Stimulated activated CD8-positive, alpha-beta memory T cell treated with anti-CD3 and anti-CD28 coated beads, Interleukin-2, amount 100 ng/mL, for 48 hours (primary cell): ENCODE results near the gene NAALADL2.

Experiments
- DNase-seq, 2 donors: peaks; one replicate each; pipeline ENCODE4 v3.0.0-alpha.2; 2020; ENCODE audit warnings: low read depth in 2 of 2

Gene NAALADL2

GRCh38 chr3:174859114-174859735 is at the start of gene NAALADL2:
Gene NAALADL2 (plus strand): TSS chr3:174859334.
- no peak for DNase-seq

GRCh38 chr3:174810254-174810653 is 48.9 kb upstream of the NAALADL2 start:
- no peak for DNase-seq

DNA sequence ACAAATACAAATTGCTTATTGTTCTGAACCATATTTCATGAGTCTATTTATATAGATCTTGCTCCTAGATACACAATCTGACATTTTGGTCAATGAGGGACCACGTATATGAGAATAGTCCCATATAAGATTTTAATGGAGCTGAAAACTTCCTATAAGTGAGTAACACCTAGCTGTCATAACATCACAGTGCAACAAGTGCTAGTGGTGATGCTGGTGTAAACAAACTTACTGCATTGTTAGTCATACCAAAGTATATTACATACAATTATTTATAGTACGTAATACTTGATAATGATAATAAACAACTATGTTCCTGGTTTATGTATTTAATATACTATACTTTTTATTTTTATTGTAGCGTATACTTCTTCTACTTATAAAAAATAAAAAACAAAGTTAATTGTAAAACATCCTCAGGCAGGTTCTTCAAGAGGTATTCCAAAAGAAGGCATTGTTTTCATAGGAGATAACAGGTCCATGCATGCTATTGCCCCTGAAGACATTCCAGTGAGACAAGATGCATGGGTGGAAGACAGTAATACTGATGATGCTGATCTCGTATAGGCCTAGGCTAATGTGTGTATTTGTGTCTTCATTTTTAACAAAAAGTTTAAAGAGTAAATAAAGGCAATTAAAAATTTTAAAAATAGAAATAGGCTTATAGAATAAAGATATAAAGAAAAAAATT is 46.8 kb upstream of the NAALADL2 start:
- DNase-seq, result no peak

- no peak for DNase-seq
Observed at GRCh38 chr3:174815750-174816149, 43.4 kb upstream of the NAALADL2 start.

GRCh38 chr3:174820885-174821284 is 38.2 kb upstream of the NAALADL2 start:
- no peak for DNase-seq

DNA sequence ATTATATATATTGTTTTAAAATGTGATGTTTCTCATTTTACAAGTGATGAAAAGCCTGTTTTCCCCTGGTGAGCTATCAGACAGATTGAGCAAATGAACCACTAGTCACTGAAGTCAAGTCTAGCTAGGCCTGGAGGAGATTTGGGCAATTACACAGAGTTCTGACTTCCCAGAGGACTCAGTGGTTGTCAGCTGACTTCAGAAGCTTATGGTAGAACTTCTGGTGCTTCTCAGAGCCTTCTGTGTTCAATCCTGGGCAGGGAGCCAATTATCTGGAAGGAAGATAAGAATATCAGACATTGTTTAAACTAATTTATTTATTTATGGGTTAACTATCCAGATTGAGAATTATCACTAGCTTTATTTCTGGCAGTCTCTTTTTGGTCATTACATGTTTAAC is 37.7 kb upstream of the NAALADL2 start:
- DNase-seq, result no peak

DNA sequence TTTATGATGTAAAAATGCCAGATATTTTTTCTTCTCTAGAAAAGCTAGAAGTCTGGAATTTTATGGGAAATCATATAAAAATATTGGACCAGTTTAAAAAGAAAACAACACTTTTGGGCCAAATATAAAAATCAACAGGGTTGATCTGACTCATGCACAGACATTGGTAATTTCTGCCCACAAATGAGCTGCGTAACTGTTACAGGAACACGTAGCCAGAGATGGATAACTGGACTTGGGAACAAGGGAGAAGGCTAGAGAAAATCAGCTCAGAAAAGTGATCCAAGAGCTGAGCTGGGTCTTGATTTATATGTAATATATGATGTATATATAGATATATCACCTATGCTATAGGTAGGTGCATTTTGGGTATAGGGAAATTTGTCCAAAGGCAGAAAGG is 36.8 kb upstream of the NAALADL2 start:
- no peak for DNase-seq

DNA sequence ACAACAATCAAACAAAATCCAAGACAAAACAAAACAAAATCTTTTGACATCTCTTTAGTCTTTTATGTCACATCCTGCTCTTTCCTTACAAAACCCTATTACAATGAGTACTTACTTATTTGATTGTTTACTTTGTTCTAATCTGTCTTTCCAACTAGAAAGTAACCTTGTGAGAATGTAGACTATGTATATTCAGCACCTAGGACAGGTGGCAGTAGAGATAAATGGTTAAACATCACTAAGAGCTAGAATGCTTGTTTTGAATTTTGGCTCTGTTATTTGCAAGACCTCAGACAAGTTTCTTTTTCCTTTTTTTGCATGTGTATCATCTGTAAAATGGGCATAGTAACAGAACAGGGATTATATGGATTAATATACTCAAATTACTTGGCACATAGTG is 33.1 kb upstream of the NAALADL2 start:
- no peak for DNase-seq

DNA sequence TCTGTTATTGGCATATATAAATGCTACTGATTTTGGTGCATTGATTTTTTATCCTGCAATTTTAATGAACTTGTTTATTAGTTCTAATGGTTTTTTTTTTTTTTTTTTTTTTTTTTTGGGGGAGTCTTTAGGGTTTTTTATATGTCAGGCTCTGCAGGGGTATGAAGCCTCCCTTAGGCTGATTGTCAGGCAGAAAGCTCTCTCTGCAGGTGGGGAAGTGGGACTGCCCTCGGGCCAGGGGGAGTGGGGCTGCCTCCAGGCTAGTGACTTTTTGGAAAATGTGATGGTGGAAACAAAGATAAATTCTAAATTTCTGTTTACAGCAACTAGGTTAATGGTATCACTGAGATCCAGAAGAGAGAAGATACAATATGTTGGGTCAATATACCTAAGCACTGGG is 14.4 kb upstream of the NAALADL2 start:
- DNase-seq, result no peak

- DNase-seq, result no peak
Observed at GRCh38 chr3:174846055-174846454, 13.1 kb upstream of the NAALADL2 start.

- DNase-seq, result no peak
Observed at GRCh38 chr3:174854987-174855386, 4.1 kb upstream of the NAALADL2 start.

DNA sequence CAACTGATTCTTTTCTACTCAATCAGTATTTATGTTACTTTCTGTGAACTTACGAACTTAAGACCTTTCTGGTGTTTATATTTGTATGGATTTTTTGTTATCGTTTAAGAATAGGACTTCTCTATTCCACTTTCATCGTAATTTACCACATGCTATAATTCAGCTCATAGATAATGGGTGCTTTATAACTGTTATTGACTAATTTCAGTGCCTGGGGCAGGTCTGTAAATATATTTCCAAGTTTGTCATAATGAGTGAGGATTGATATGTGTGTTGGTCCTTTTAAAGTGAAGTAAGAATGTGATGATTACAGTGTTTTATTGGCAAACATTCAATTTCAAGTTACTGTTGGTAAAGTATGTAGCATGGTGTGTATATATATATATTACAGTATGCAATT is 1.8 kb upstream of the NAALADL2 start:
- no peak for DNase-seq

- no peak for DNase-seq
Observed at GRCh38 chr3:174858353-174858752, 781 bp upstream of the NAALADL2 start.

DNA sequence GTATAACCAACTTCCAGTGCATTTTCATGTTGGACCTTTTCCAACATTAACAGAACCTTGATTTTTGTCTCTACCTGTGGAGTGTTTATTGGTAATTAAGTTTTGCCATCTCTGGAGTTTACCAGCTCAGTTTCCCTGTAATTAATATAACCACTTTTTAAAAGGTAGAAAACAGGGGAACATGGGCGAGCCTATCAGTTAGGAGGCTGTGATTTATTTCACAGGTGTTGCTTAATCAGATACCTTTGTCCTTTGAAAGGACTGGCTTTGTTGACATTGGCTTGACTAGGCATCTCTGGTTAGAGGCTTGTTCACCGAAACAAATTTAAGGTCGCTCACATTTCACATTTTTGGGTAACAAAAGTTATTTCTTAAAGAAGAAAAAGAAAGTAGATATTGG is 622 bp downstream of the NAALADL2 start:
- DNase-seq, result no peak

GRCh38 chr3:174862101-174862500 is 3.0 kb downstream of the NAALADL2 start:
- DNase-seq, result no peak

DNA sequence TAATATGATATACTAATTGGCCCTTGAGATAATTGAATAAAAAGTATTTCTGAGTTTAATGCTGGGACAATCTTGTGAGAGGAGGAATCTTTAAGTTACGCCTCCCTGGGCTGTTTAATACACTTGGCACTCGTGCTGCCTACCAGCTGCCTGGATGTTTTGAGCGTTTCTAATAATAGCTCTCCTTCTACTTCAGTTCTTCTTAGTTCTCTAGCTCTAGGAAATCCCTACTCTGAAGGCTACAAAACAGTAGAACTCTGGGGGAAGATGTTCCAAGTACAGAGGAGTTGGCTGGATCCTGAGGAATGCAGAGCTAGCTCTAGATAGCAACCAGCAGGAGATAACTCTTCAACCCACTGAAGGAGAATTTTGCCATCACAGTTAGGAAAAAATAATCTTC is 3.5 kb downstream of the NAALADL2 start:
- DNase-seq, result no peak

DNA sequence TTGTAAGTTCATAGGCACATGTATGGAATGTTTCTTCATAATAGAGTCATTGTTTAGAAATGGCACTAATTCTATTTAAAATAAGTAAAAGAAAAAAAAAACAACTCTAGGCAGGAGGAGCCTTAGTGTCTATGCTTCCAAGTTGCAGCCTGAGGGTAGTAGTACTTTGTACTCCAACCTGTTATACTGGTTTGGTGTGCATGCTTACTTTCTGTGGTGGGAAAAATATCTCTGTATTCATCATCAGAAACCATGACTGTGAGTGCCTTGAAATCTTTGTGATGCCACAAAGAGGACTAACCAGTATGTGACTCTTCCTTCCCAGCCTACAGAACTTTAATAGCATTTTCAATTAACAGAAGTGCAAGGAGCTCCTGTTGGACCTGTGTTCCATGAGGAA is 4.4 kb downstream of the NAALADL2 start:
- DNase-seq, result no peak

DNA sequence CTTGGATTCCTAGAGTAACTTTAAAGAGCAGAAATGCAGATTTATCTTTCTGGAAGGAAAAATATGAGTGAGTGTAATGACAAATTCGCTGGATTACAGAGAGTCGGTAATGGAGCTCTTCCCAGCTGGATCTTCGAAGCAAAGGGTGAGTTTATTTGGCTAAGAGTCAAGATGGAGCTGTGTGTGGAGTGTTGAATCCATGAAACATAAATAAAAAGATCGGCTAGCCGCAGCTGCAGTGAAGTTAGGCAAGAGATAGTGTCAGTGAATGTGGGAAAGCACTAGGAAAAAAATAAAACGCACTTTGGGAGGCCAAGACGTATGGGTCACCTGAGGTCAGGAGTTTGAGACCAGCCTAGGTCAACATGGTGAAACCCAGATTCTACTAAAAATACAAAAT is 10.3 kb downstream of the NAALADL2 start:
- no peak for DNase-seq

GRCh38 chr3:174873832-174874657 is 14.9 kb downstream of the NAALADL2 start:
- no peak for DNase-seq

GRCh38 chr3:174882789-174883188 is 23.7 kb downstream of the NAALADL2 start:
- DNase-seq, result no peak

GRCh38 chr3:174883881-174884675 is 24.9 kb downstream of the NAALADL2 start:
- DNase-seq, result no peak
